Measurements from ENCODE around the gene SLC5A11. TPM values are rescaled to one million over a fixed set of nuclear protein-coding genes. Genes with fewer than 3 reads are reported as not detected.

The SLC5A11 gene
- total and polyA plus RNA-seq, 2 of the 13 experiments (the other 11 are each of a cell fraction or from before 2014, with no cell fraction given) = 1.2 to 3.3 TPM

- no peaks in the 10 kb centered on the region for H3K36me3 ChIP-seq (replicated peaks in 1 of 2; ENCODE audit: control insufficient read depth in 1 of 2, insufficient read depth in 2 of 2, low read length in 2 of 2)
- no peak overlapping the region for H2AFZ ChIP-seq (ENCODE audit: low read length)
- peak overlapping the region; percentile 83 for H3K4me2 ChIP-seq (ENCODE audit: low read depth, low read length)
- H3K27me3 ChIP-seq (ENCODE audit: control insufficient read depth in 1 of 2, insufficient read depth in 2 of 2, low read length in 2 of 2) = no peaks in the 10 kb centered on the region
- no TSS peak for BruUV-seq (replicated peaks)
- no peak for DNase-seq (ENCODE audit: low spot score)
- H3K4me1 ChIP-seq (ENCODE audit: insufficient read depth, low read length) = peaks cover 60% of the 10 kb centered on the region
- no peak for FAIRE-seq
- no peaks in the 10 kb centered on the region for H3K79me2 ChIP-seq (ENCODE audit: insufficient read depth, low read length)
- intact Hi-C loops (cut with micrococcal nuclease; ENCODE audit: unreplicated experiment) (loop anchor here (10.0 kb wide), 3 partner anchors 175 to 265 kb away; partner anchors contain the start of gene ARHGAP17), in situ Hi-C loops (cut with HindIII; ENCODE audit: extremely low pct_ligation_motif_present, low pct_unique_long_range_greater_than_20kb) (no loop called here)
- no peaks in the 10 kb centered on the region for H3K9me3 ChIP-seq (ENCODE audit: low read length)
- H3K4me3 ChIP-seq (replicated peaks in 1 of 3; ENCODE audit: insufficient read depth in 1 of 3, low read depth in 2 of 3, low read length in 3 of 3) = peak overlapping the region; percentile 1 to 48 (median 32); a peak in 4 of 6 replicates
- no peaks in the 10 kb centered on the region for H4K20me1 ChIP-seq (ENCODE audit: insufficient read depth, low read length)
- POLR2A ChIA-PET = interaction anchor here (0.9 kb wide), 1 partner anchor 13 kb away, joined by 3 read pairs; no protein-coding TSS in a partner anchor
- CTCF ChIA-PET (ENCODE audit: low intra/inter-chr PET ratio, low total read pairs) = no interaction called here
- ATAC-seq = peak; percentile 17
- peak overlapping the region; percentile 64 for H3K27ac ChIP-seq (ENCODE audit: extremely low read length, insufficient read depth, low read length)
- WGBS (ENCODE audit: low lambda C conversion rate) = 15% methylated on average over 7 of the region's 7 CpGs
- H3K9ac ChIP-seq (ENCODE audit: insufficient read depth, low read depth, low read length) = peak overlapping the region; percentile 51; the same call in 1 of the 2 replicates
- TF ChIP-seq SRSF4 (IDR thresholded peaks at IDR 0.05; ENCODE audit: low read depth, low read length, poor library complexity, severe bottlenecking) = no peak
- peak; percentile 93 for TF ChIP-seq SRF (IDR thresholded peaks at IDR 0.05; ENCODE audit: low read depth, low read length)
- TF ChIP-seq NR2F6 (IDR thresholded peaks at IDR 0.05) = 0 out of 2 replicates have a peak, but pooled peaks have one; percentile 8
- TF ChIP-seq NR2F6 (CRISPR knock-in tag; IDR thresholded peaks at IDR 0.05) = no peak
- no peak for TF ChIP-seq ZFP1 (CRISPR knock-in tag; IDR thresholded peaks at IDR 0.05)
- 0 out of 2 replicates have a peak, but pooled peaks have one; percentile 32 for TF ChIP-seq HNRNPL (IDR thresholded peaks at IDR 0.05; ENCODE audit: low read depth, low read length)
- no peak for TF ChIP-seq JUN (CRISPR knock-in tag; IDR thresholded peaks at IDR 0.05)
- TF ChIP-seq, protein P1, sequence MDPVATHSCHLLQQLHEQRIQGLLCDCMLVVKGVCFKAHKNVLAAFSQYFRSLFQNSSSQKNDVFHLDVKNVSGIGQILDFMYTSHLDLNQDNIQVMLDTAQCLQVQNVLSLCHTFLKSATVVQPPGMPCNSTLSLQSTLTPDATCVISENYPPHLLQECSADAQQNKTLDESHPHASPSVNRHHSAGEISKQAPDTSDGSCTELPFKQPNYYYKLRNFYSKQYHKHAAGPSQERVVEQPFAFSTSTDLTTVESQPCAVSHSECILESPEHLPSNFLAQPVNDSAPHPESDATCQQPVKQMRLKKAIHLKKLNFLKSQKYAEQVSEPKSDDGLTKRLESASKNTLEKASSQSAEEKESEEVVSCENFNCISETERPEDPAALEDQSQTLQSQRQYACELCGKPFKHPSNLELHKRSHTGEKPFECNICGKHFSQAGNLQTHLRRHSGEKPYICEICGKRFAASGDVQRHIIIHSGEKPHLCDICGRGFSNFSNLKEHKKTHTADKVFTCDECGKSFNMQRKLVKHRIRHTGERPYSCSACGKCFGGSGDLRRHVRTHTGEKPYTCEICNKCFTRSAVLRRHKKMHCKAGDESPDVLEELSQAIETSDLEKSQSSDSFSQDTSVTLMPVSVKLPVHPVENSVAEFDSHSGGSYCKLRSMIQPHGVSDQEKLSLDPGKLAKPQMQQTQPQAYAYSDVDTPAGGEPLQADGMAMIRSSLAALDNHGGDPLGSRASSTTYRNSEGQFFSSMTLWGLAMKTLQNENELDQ (CRISPR knock-in tag; IDR thresholded peaks at IDR 0.05; ENCODE audit: borderline replicate concordance) = no peak
- TF ChIP-seq, protein P2, sequence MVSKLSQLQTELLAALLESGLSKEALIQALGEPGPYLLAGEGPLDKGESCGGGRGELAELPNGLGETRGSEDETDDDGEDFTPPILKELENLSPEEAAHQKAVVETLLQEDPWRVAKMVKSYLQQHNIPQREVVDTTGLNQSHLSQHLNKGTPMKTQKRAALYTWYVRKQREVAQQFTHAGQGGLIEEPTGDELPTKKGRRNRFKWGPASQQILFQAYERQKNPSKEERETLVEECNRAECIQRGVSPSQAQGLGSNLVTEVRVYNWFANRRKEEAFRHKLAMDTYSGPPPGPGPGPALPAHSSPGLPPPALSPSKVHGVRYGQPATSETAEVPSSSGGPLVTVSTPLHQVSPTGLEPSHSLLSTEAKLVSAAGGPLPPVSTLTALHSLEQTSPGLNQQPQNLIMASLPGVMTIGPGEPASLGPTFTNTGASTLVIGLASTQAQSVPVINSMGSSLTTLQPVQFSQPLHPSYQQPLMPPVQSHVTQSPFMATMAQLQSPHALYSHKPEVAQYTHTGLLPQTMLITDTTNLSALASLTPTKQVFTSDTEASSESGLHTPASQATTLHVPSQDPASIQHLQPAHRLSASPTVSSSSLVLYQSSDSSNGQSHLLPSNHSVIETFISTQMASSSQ (IDR thresholded peaks at IDR 0.05; ENCODE audit: low read depth) = peak; percentile 51
- TF ChIP-seq, protein P2 (CRISPR knock-in tag; IDR thresholded peaks at IDR 0.05; ENCODE audit: borderline replicate concordance) = no peak
- TF ChIP-seq ZNF362 (CRISPR knock-in tag; IDR thresholded peaks at IDR 0.05; ENCODE audit: borderline replicate concordance) = 0 out of 2 replicates have a peak, but pooled peaks have one; percentile 33
- peak; percentile 4; the same call in 1 of the 2 replicates for TF ChIP-seq GFI1 (CRISPR knock-in tag; IDR thresholded peaks at IDR 0.05; ENCODE audit: borderline replicate concordance)
- no peak for TF ChIP-seq THYN1 (CRISPR knock-in tag; IDR thresholded peaks at IDR 0.05; ENCODE audit: borderline replicate concordance, low read depth)
- TF ChIP-seq E2F5 (CRISPR knock-in tag; conservative IDR thresholded peaks at IDR 0.05) = no peak
- no peak for TF ChIP-seq YEATS2 (CRISPR knock-in tag; IDR thresholded peaks at IDR 0.05; ENCODE audit: borderline replicate concordance)
Measured at GRCh38 chr16:24839347-24839972, 6.3 kb upstream of the SLC5A11 start.

Measured in HepG2 (cell line).